Osteocyte (in vitro differentiated cells): ENCODE data around the gene HASPIN. TPM values are rescaled to one million over a fixed set of nuclear protein-coding genes. Genes with fewer than 3 reads are reported as not detected.

Experiments used
- DNase-seq: peaks from one replicate; pipeline ENCODE4 v3.0.0; 2021; ENCODE audit warnings: mixed read lengths; ENCODE audit not compliant: unreplicated experiment; ENCODE audit errors: extremely low spot score
- H3K27ac Mint-ChIP-seq: one replicate; pipeline ENCODE4 v1.8.0; 2021; ENCODE audit warnings: mild to moderate bottlenecking, mixed read lengths; ENCODE audit not compliant: unreplicated experiment
- H3K27me3 Mint-ChIP-seq: one replicate; pipeline ENCODE4 v1.8.0; 2021; ENCODE audit warnings: mixed read lengths; ENCODE audit not compliant: unreplicated experiment
- H3K36me3 Mint-ChIP-seq: one replicate; pipeline ENCODE4 v1.8.0; 2021; ENCODE audit warnings: mixed read lengths; ENCODE audit not compliant: unreplicated experiment
- H3K4me1 Mint-ChIP-seq: one replicate; pipeline ENCODE4 v1.8.0; 2021; ENCODE audit warnings: mixed read lengths; ENCODE audit not compliant: unreplicated experiment
- H3K4me3 Mint-ChIP-seq: one replicate; pipeline ENCODE4 v1.8.0; 2021; ENCODE audit warnings: mild to moderate bottlenecking, moderate library complexity, mixed read lengths; ENCODE audit not compliant: unreplicated experiment
- H3K9me3 Mint-ChIP-seq: one replicate; pipeline ENCODE4 v1.8.0; 2021; ENCODE audit warnings: mixed read lengths; ENCODE audit not compliant: unreplicated experiment
- total RNA-seq: library from RNA; stranded (reverse); gene quantifications from 2 replicates; pipeline ENCODE4 v1.2.1, GENCODE V29; 2021
- TF ChIP-seq, protein P1 (sequence below): fragments of 200-600 bp; sonication (generic); IDR thresholded peaks from 2 replicates; pipeline ENCODE4 v1.5.0; 2021; ENCODE audit warnings: antibody characterized with exemption, mild to moderate bottlenecking, moderate library complexity

The HASPIN gene
- total RNA-seq, 1 donor from 2014 or later = 1.9 TPM

DNA sequence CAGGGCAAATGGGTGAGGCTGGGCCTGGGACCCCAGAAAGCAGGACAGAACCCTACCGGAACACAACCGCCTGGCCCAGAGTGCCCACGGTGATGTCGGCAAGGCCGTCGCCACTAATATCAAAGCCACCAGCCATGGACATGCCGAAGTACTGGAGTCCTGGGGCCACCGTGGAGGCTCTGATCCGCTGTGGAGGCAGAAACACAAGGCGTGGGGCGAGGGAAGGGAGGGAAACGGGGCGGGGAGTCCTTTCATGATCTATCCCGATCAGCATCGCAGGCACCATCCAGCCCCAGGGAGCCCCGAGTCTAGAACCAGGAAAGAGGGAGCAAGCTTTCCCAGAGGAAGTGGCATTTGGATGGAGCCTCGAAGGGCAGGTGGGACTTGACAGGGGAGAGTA, 26.6 kb downstream of the HASPIN start:
- H3K27ac Mint-ChIP-seq = no peak overlapping the region
- H3K27me3 Mint-ChIP-seq = peaks cover 21% of the 10 kb centered on the region
- DNase-seq = no peak
- H3K4me3 Mint-ChIP-seq = no peak overlapping the region
- no peaks in the 10 kb centered on the region for H3K4me1 Mint-ChIP-seq
- no peaks in the 10 kb centered on the region for H3K36me3 Mint-ChIP-seq
- no peaks in the 10 kb centered on the region for H3K9me3 Mint-ChIP-seq
- TF ChIP-seq, protein P1, sequence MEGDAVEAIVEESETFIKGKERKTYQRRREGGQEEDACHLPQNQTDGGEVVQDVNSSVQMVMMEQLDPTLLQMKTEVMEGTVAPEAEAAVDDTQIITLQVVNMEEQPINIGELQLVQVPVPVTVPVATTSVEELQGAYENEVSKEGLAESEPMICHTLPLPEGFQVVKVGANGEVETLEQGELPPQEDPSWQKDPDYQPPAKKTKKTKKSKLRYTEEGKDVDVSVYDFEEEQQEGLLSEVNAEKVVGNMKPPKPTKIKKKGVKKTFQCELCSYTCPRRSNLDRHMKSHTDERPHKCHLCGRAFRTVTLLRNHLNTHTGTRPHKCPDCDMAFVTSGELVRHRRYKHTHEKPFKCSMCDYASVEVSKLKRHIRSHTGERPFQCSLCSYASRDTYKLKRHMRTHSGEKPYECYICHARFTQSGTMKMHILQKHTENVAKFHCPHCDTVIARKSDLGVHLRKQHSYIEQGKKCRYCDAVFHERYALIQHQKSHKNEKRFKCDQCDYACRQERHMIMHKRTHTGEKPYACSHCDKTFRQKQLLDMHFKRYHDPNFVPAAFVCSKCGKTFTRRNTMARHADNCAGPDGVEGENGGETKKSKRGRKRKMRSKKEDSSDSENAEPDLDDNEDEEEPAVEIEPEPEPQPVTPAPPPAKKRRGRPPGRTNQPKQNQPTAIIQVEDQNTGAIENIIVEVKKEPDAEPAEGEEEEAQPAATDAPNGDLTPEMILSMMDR = no peak

DNA sequence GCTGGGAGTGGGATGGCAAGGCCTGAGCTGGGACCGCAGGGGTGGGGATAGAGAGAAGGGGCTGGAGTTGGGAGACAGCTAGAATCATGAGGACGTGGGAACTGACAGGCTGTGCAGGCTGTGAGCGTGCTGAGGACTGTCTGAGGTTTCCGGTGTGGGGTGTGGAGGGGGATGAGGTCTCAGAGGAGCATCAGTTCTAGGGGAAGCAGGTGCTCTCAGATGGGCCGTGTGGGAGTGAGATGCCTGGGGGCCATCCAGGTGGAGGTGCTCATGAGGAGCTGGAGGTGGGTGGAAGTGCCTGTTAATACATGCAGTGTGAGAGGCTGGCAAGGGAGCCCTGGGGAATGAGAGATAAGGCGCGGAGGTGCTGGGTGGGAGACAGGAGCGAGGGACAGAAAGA, 27.2 kb downstream of the HASPIN start:
- H3K27me3 Mint-ChIP-seq = peaks cover 20% of the 10 kb centered on the region
- no peak for DNase-seq
- H3K27ac Mint-ChIP-seq = no peak overlapping the region
- H3K4me3 Mint-ChIP-seq = no peak overlapping the region
- TF ChIP-seq, protein P1 = no peak
- H3K4me1 Mint-ChIP-seq = no peaks in the 10 kb centered on the region
- no peaks in the 10 kb centered on the region for H3K36me3 Mint-ChIP-seq
- no peaks in the 10 kb centered on the region for H3K9me3 Mint-ChIP-seq

DNA sequence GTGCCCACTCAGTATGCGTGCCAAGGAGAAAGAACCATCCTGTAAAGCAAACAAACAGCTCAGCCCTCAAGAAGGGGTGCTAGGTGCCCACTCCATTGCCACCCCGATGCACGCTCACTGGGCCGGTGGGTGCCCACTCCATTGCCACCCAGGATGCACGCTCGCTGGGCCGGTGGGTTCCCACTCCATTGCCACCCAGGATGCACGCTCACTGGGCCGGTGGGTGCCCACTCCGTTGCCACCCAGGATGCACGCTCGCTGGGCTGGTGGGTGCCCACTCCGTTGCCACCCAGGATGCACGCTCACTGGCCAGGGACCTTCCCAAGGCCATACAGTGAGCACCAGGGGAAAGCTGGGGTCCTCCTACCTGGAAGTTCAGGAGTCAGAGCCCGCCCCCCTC, 28.1 kb downstream of the HASPIN start:
- Mint-ChIP-seq H3K9me3 (no peaks in the 10 kb centered on the region), H3K4me1 (no peaks in the 10 kb centered on the region), H3K27me3 (peaks cover 17% of the 10 kb centered on the region), H3K27ac (no peak overlapping the region), H3K4me3 (no peak overlapping the region), H3K36me3 (no peaks in the 10 kb centered on the region)
- TF ChIP-seq, protein P1 = no peak
- no peak for DNase-seq

DNA sequence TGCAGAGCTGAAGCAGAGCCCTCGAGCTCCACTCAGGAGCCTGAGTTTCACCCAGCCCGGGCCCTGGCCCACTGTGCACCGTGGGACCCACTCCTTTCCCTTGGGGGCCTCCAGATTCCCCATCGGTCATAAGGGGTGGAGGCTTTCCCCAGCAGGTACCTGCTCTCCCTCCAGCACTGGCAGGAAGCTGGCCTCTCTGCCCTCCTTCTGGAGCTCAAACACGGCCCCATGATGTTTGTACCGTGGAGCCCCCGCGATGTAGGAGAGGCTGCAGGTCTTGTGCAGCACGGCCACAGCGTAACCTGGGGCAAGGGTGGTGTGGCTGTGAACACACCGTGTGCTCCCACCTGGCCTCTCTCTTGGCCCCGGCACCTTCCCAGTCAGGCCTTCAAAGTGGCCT, 29.9 kb downstream of the HASPIN start:
- Mint-ChIP-seq H3K9me3 (no peaks in the 10 kb centered on the region), H3K4me3 (no peak overlapping the region), H3K36me3 (no peaks in the 10 kb centered on the region), H3K4me1 (no peaks in the 10 kb centered on the region), H3K27me3 (peaks cover 12% of the 10 kb centered on the region), H3K27ac (no peak overlapping the region)
- no peak for DNase-seq
- TF ChIP-seq, protein P1 = no peak

- DNase-seq = no peak
- no peak overlapping the region for H3K4me3 Mint-ChIP-seq
- no peak overlapping the region for H3K27ac Mint-ChIP-seq
- no peaks in the 10 kb centered on the region for H3K36me3 Mint-ChIP-seq
- peaks cover 8% of the 10 kb centered on the region for H3K27me3 Mint-ChIP-seq
- no peaks in the 10 kb centered on the region for H3K4me1 Mint-ChIP-seq
- TF ChIP-seq, protein P1 = no peak
- H3K9me3 Mint-ChIP-seq = no peaks in the 10 kb centered on the region
These were observed 30.4 kb downstream of the HASPIN start for GRCh38 chr17:3754066-3754457.
